Chondrocyte (in vitro differentiated cells): ENCODE data around the gene KRTAP10-11. TPM values are rescaled to one million over a fixed set of nuclear protein-coding genes. Genes with fewer than 3 reads are reported as not detected.
"Not testable (repeated sequence)": the region's sequence is repeated elsewhere in the genome, so short reads cannot be mapped to it uniquely, and the experiment has no call there.

Experiments
- DNase-seq: peaks from one replicate; pipeline ENCODE4 v3.0.0; 2021; ENCODE audit warnings: mixed read lengths, low spot score
- H3K27ac Mint-ChIP-seq: one replicate; pipeline ENCODE4 v1.8.0; 2021; ENCODE audit warnings: mild to moderate bottlenecking, moderate library complexity, mixed read lengths; ENCODE audit not compliant: unreplicated experiment
- H3K27me3 Mint-ChIP-seq: 2 replicates; pipeline ENCODE4 v1.8.0; 2021; ENCODE audit warnings: low read depth, mixed read lengths
- H3K36me3 Mint-ChIP-seq: 2 replicates; pipeline ENCODE4 v1.8.0; 2021; ENCODE audit warnings: low read depth, mixed read lengths
- H3K4me1 Mint-ChIP-seq: 2 replicates; pipeline ENCODE4 v1.8.0; 2021; ENCODE audit warnings: low read depth, mild to moderate bottlenecking, mixed read lengths
- H3K4me3 Mint-ChIP-seq: one replicate; pipeline ENCODE4 v1.8.0; 2021; ENCODE audit warnings: mild to moderate bottlenecking, moderate library complexity, mixed read lengths; ENCODE audit not compliant: unreplicated experiment
- H3K9me3 Mint-ChIP-seq: 2 replicates; pipeline ENCODE4 v1.8.0; 2021; ENCODE audit warnings: low read depth, mixed read lengths
- CTCF ChIP-seq: fragments of 200-600 bp; sonication (generic); IDR thresholded peaks from 2 replicates; pipeline ENCODE4 v1.5.0; 2021; ENCODE audit warnings: antibody characterized with exemption, mild to moderate bottlenecking, moderate library complexity
- total RNA-seq: library from RNA; stranded (reverse); gene quantifications from 3 replicates; pipeline ENCODE4 v1.2.1, GENCODE V29; 2021

Gene KRTAP10-11
- total RNA-seq, 1 donor from 2014 or later, result not detected

- Mint-ChIP-seq H3K9me3 (peaks cover 37% of the 10 kb centered on the region), H3K4me3 (no peak overlapping the region), H3K27ac (peak overlapping the region; percentile 36), H3K4me1 (no peaks in the 10 kb centered on the region), H3K36me3 (peaks cover 13% of the 10 kb centered on the region), H3K27me3 (peaks cover 32% of the 10 kb centered on the region)
- DNase-seq, result no peak
- no peak for TF ChIP-seq CTCF
These were observed 14.1 kb upstream of the KRTAP10-11 start for GRCh38 chr21:44632067-44632466.

- Mint-ChIP-seq H3K4me3 (no peak overlapping the region), H3K27me3 (peaks cover 48% of the 10 kb centered on the region), H3K4me1 (no peaks in the 10 kb centered on the region), H3K9me3 (peaks cover 31% of the 10 kb centered on the region), H3K36me3 (peaks cover 5% of the 10 kb centered on the region), H3K27ac (no peak overlapping the region)
- no peak for TF ChIP-seq CTCF
- DNase-seq, result no peak
These were observed 9.8 kb upstream of the KRTAP10-11 start for GRCh38 chr21:44636209-44637017.

- no peak for DNase-seq
- peaks cover 28% of the 10 kb centered on the region for H3K9me3 Mint-ChIP-seq
- H3K27me3 Mint-ChIP-seq, result peaks cover 53% of the 10 kb centered on the region
- no peak within 1 kb of the TSS for H3K27ac Mint-ChIP-seq
- H3K4me3 Mint-ChIP-seq, result no peak within 1 kb of the TSS
- TF ChIP-seq CTCF, result no peak
- no peaks in the 10 kb centered on the region for H3K4me1 Mint-ChIP-seq
- H3K36me3 Mint-ChIP-seq, result no peaks in the 10 kb centered on the region
These were observed 9.0 kb upstream of the KRTAP10-11 start, which contains the start of gene KRTAP10-10 for GRCh38 chr21:44637018-44637850. Gene KRTAP10-10 (plus strand): TSS chr21:44637356. CDS start chr21:44637418, 62 bp downstream.

GRCh38 chr21:44637851-44638348, 8.3 kb upstream of the KRTAP10-11 start:
- not testable (repeated sequence) for H3K4me3 Mint-ChIP-seq, H3K4me1 Mint-ChIP-seq, DNase-seq, H3K36me3 Mint-ChIP-seq, H3K27ac Mint-ChIP-seq
- Mint-ChIP-seq H3K9me3 (peaks cover 26% of the 10 kb centered on the region), H3K27me3 (peaks cover 54% of the 10 kb centered on the region)

- H3K9me3 Mint-ChIP-seq, result peaks cover 26% of the 10 kb centered on the region
- DNase-seq, H3K36me3 Mint-ChIP-seq, H3K27ac Mint-ChIP-seq, H3K4me3 Mint-ChIP-seq, H3K4me1 Mint-ChIP-seq: not testable (repeated sequence)
- peaks cover 52% of the 10 kb centered on the region for H3K27me3 Mint-ChIP-seq
These were observed 7.5 kb upstream of the KRTAP10-11 start for GRCh38 chr21:44638506-44639330.
